Upper lobe of right lung (tissue), 1 donor: ENCODE data around the gene PSRC1. TPM values are rescaled to one million over a fixed set of nuclear protein-coding genes. Genes with fewer than 3 reads are reported as not detected.

Source experiments
- ATAC-seq: fragments of 200-7000 bp; cut with Tn5 transposase; one replicate; pipeline ENCODE4 v1.9.1; 2020; ENCODE audit warnings: mild to moderate bottlenecking, moderate library complexity
- DNase-seq: peaks from one replicate; pipeline ENCODE4 v3.0.0-alpha.2; 2020
- H3K27ac ChIP-seq: fragments of 200-600 bp; one replicate; pipeline ENCODE4 v1.8.0; 2022
- H3K27me3 ChIP-seq: fragments of 200-600 bp; one replicate; pipeline ENCODE4 v1.8.0; 2022; ENCODE audit warnings: mild to moderate bottlenecking
- H3K36me3 ChIP-seq: fragments of 200-600 bp; one replicate; pipeline ENCODE4 v1.8.0; 2022
- H3K4me1 ChIP-seq: fragments of 200-600 bp; one replicate; pipeline ENCODE4 v1.8.0; 2022
- H3K4me3 ChIP-seq: fragments of 200-600 bp; one replicate; pipeline ENCODE4 v1.8.0; 2022; ENCODE audit warnings: mild to moderate bottlenecking
- H3K9me3 ChIP-seq: fragments of 200-600 bp; one replicate; pipeline ENCODE4 v1.8.0; 2022
- intact Hi-C: fragments of 100-400 bp; cut with DNase I; formaldehyde crosslinking; loops from one replicate; pipeline ENCODE4 v1.11.0; 2022
- total RNA-seq: library from RNA; stranded (reverse); fragmentation: NEBNext Ultra II Directional; extraction: Animal tissue kit (Norgen Biotek cat#: 25700); gene quantifications from one replicate; pipeline ENCODE4 v1.2.1, GENCODE V29; 2021
- TF ChIP-seq, protein P1 (sequence below): fragments of 200-600 bp; IDR thresholded peaks from one replicate; pipeline ENCODE4 v1.8.0; 2022; ENCODE audit warnings: antibody characterized with exemption
- donor health status: DM: no; HTN: yes; CAD: no; lungs with severe emphysema.

Gene PSRC1
- total RNA-seq, 1 donor from 2014 or later: 2.9 TPM

DNA sequence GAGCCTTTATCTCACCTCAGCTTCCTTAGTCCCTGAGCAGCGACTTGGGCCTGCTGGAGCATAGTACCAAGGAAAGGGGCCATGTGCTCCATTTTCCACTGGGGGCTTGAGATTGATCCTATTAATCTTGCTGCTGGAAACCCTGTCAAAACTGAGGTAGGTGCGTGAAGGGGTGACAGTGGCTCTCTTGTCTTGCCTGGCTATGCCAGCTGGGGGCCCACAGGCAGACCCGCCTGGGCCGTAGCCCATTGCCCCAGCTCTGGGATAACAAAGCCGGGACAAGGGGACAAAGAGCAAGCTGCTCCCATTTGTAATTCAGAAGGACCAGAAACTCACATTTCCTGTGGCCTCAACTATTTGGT lies 43.9 kb downstream of the PSRC1 start:
- intact Hi-C loops: no loop called here
- no peak overlapping the region for H3K27ac ChIP-seq
- DNase-seq (peak; percentile 45), ATAC-seq (no peak)
- peaks cover 13% of the 10 kb centered on the region for H3K4me1 ChIP-seq
- TF ChIP-seq, protein P1, sequence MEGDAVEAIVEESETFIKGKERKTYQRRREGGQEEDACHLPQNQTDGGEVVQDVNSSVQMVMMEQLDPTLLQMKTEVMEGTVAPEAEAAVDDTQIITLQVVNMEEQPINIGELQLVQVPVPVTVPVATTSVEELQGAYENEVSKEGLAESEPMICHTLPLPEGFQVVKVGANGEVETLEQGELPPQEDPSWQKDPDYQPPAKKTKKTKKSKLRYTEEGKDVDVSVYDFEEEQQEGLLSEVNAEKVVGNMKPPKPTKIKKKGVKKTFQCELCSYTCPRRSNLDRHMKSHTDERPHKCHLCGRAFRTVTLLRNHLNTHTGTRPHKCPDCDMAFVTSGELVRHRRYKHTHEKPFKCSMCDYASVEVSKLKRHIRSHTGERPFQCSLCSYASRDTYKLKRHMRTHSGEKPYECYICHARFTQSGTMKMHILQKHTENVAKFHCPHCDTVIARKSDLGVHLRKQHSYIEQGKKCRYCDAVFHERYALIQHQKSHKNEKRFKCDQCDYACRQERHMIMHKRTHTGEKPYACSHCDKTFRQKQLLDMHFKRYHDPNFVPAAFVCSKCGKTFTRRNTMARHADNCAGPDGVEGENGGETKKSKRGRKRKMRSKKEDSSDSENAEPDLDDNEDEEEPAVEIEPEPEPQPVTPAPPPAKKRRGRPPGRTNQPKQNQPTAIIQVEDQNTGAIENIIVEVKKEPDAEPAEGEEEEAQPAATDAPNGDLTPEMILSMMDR: no peak
- H3K4me3 ChIP-seq: no peak overlapping the region
- H3K36me3 ChIP-seq: peaks cover 52% of the 10 kb centered on the region
- no peaks in the 10 kb centered on the region for H3K27me3 ChIP-seq
- H3K9me3 ChIP-seq: no peaks in the 10 kb centered on the region

DNA sequence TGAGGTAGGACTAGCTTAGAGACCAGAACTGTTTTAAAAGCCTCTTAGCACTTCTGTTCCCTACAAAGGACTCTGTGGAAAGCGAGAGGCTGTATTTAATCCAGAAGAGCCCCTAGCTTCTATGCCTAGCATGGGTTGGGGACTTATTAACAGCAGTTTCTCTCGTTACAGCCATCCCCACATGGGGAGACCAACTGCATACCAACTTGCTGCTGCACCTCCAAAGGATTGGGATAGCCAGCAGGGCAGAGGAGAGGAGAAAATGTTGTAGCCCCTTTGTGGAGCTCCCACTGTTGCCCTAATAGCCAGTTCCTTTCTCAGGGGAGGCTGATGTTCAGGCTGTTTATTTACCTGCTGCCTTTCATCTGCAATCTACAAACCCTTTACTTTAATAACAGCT lies 44.6 kb downstream of the PSRC1 start:
- Histone ChIP-seq H3K27me3 (no peaks in the 10 kb centered on the region), H3K4me1 (peaks cover 13% of the 10 kb centered on the region), H3K36me3 (peaks cover 58% of the 10 kb centered on the region), H3K4me3 (no peak overlapping the region), H3K9me3 (no peaks in the 10 kb centered on the region), H3K27ac (no peak overlapping the region)
- intact Hi-C loops: no loop called here
- no peak for DNase-seq
- TF ChIP-seq, protein P1: no peak
- no peak for ATAC-seq

DNA sequence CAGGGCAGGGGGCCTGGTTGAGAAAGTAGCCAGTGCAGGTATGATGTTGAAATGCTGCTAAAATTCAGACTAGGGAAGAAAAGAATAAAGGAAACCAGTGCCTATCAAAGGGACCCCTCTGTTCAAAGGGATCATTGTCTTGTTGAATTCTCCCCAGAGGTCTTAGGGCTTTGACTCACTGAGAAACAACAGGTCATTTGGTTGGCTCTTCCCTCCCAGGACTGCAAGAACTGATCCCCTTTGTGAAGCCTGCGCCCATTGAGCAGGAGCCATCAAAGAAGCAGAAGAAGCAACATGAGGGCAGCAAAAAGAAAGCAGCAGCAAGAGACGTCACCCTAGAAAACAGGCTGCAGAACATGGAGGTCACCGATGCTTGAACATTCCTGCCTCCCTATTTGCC lies 45.4 kb downstream of the PSRC1 start:
- TF ChIP-seq, protein P1: no peak
- ATAC-seq (no peak), DNase-seq (no peak)
- H3K4me3 ChIP-seq: no peak overlapping the region
- intact Hi-C loops: no loop called here
- peaks cover 13% of the 10 kb centered on the region for H3K4me1 ChIP-seq
- H3K27ac ChIP-seq: no peak overlapping the region
- H3K9me3 ChIP-seq: no peaks in the 10 kb centered on the region
- peaks cover 67% of the 10 kb centered on the region for H3K36me3 ChIP-seq
- no peaks in the 10 kb centered on the region for H3K27me3 ChIP-seq

DNA sequence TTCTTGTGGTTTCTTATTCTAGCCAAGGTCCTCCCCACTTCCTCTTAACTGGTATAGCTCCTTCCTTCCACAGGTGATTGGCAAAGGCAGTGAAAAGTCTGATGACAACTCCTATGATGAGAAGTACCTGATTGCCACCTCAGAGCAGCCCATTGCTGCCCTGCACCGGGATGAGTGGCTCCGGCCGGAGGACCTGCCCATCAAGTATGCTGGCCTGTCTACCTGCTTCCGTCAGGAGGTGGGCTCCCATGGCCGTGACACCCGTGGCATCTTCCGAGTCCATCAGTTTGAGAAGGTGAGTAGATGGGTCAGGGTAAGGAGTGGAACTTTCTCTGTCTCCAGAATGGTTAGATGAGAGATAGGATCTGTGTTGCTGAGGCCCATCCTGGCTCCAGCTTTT lies 47.8 kb downstream of the PSRC1 start:
- H3K27me3 ChIP-seq: no peaks in the 10 kb centered on the region
- no peak overlapping the region for H3K27ac ChIP-seq
- intact Hi-C loops: no loop called here
- peak; percentile 25 for DNase-seq
- ATAC-seq: no peak
- H3K9me3 ChIP-seq: no peaks in the 10 kb centered on the region
- H3K4me1 ChIP-seq: no peaks in the 10 kb centered on the region
- peaks cover 91% of the 10 kb centered on the region for H3K36me3 ChIP-seq
- H3K4me3 ChIP-seq: no peak overlapping the region
- TF ChIP-seq, protein P1: no peak

DNA sequence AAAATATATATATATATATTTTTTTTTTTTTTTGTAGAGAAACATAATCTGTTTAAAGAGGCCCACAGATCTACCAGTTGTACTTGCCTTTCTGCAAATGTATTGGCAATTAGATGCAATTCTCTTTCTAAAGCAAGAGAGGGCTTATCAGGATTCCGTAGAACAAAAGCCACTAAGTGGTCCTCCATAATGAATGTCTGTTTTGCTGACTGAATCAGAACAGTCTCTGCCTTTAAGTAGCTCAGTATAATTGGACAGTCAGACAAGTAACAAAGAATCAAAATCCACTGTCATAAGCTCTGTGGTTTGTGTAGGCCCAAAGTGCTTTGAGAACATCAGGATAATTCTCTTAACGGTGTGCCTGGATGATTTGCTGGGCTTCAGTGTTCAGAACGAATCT lies 51.9 kb downstream of the PSRC1 start:
- Histone ChIP-seq H3K9me3 (no peaks in the 10 kb centered on the region), H3K4me3 (no peak overlapping the region), H3K27ac (no peak overlapping the region), H3K4me1 (no peaks in the 10 kb centered on the region), H3K27me3 (no peaks in the 10 kb centered on the region), H3K36me3 (peaks cover 93% of the 10 kb centered on the region)
- DNase-seq: no peak
- intact Hi-C loops: no loop called here
- TF ChIP-seq, protein P1: no peak
- no peak for ATAC-seq

Other genes starting within 250 kb of the PSRC1 start
- 14.7 TPM for gene WDR47, start 241.0 kb downstream of the PSRC1 start, total RNA-seq
- gene TAF13, start 207.1 kb downstream of the PSRC1 start, total RNA-seq: 41.1 TPM
- 49.7 TPM for gene TMEM167B, start 192.4 kb downstream of the PSRC1 start, total RNA-seq
- gene ELAPOR1, start 169.0 kb downstream of the PSRC1 start, total RNA-seq: 5.6 TPM
- gene SARS1, start 69.2 kb downstream of the PSRC1 start, total RNA-seq: 194 TPM
- 7.4 TPM for gene CELSR2, start 33.6 kb downstream of the PSRC1 start, total RNA-seq
- gene MYBPHL, start 23.9 kb upstream of the PSRC1 start, total RNA-seq: 3.6 TPM
- 183 TPM for gene SORT1, start 114.8 kb upstream of the PSRC1 start, total RNA-seq
- gene PSMA5, start 143.3 kb upstream of the PSRC1 start, total RNA-seq: 67.8 TPM
- gene SYPL2, start 183.4 kb upstream of the PSRC1 start, total RNA-seq: 3.1 TPM
- gene ATXN7L2, start 200.8 kb upstream of the PSRC1 start, total RNA-seq: 4.6 TPM
- 13.1 TPM for gene CYB561D1, start 210.9 kb upstream of the PSRC1 start, total RNA-seq
- 13.3 TPM for gene AMIGO1, start 226.6 kb upstream of the PSRC1 start, total RNA-seq